GM19372 (cell line): ENCODE measurements around the gene MAGI2.
"Not testable (repeated sequence)": the region's sequence is repeated elsewhere in the genome, so short reads cannot be mapped to it uniquely, and the experiment has no call there.

Source experiments
- ATAC-seq: cut with Tn5 transposase; IDR thresholded peaks from one replicate; pipeline ENCODE4 v1.9.1; 2021; ENCODE audit warnings: mild to moderate bottlenecking, low read depth, moderate library complexity; ENCODE audit not compliant: unreplicated experiment

Gene MAGI2

GRCh38 chr7:78529392-78529791 is 924.1 kb downstream of the MAGI2 start:
- no peak for ATAC-seq

GRCh38 chr7:78528964-78529363 is 924.5 kb downstream of the MAGI2 start:
- no peak for ATAC-seq

GRCh38 chr7:78523930-78524329 is 929.5 kb downstream of the MAGI2 start:
- ATAC-seq: no peak

- no peak for ATAC-seq
Observed at GRCh38 chr7:78521961-78522360, 931.5 kb downstream of the MAGI2 start.

GRCh38 chr7:78516450-78516849 is 937.0 kb downstream of the MAGI2 start:
- ATAC-seq: no peak

GRCh38 chr7:78514634-78515033 is 938.8 kb downstream of the MAGI2 start:
- no peak for ATAC-seq

- no peak for ATAC-seq
Observed at GRCh38 chr7:78510580-78511188, 942.8 kb downstream of the MAGI2 start.

- ATAC-seq: not testable (repeated sequence)
Observed at GRCh38 chr7:78503301-78503700, 950.2 kb downstream of the MAGI2 start.

- ATAC-seq: no peak
Observed at GRCh38 chr7:78501064-78501463, 952.4 kb downstream of the MAGI2 start.

- no peak for ATAC-seq
Observed at GRCh38 chr7:78499971-78500370, 953.5 kb downstream of the MAGI2 start.

- no peak for ATAC-seq
Observed at GRCh38 chr7:78499283-78499682, 954.2 kb downstream of the MAGI2 start.

- no peak for ATAC-seq
Observed at GRCh38 chr7:78497728-78498427, 955.6 kb downstream of the MAGI2 start.

- no peak for ATAC-seq
Observed at GRCh38 chr7:78496096-78496630, 957.3 kb downstream of the MAGI2 start.

GRCh38 chr7:78493401-78493800 is 960.1 kb downstream of the MAGI2 start:
- no peak for ATAC-seq

- ATAC-seq: no peak
Observed at GRCh38 chr7:78492146-78492545, 961.3 kb downstream of the MAGI2 start.

GRCh38 chr7:78490524-78490923 is 962.9 kb downstream of the MAGI2 start:
- no peak for ATAC-seq

GRCh38 chr7:78489476-78490240 is 963.8 kb downstream of the MAGI2 start:
- no peak for ATAC-seq

GRCh38 chr7:78487464-78487863 is 966.0 kb downstream of the MAGI2 start:
- no peak for ATAC-seq

- no peak for ATAC-seq
Observed at GRCh38 chr7:78479348-78479747, 974.1 kb downstream of the MAGI2 start.

- no peak for ATAC-seq
Observed at GRCh38 chr7:78476851-78477405, 976.5 kb downstream of the MAGI2 start.
